ENCODE results near the gene PPP1R14D.

The PPP1R14D gene

DNA sequence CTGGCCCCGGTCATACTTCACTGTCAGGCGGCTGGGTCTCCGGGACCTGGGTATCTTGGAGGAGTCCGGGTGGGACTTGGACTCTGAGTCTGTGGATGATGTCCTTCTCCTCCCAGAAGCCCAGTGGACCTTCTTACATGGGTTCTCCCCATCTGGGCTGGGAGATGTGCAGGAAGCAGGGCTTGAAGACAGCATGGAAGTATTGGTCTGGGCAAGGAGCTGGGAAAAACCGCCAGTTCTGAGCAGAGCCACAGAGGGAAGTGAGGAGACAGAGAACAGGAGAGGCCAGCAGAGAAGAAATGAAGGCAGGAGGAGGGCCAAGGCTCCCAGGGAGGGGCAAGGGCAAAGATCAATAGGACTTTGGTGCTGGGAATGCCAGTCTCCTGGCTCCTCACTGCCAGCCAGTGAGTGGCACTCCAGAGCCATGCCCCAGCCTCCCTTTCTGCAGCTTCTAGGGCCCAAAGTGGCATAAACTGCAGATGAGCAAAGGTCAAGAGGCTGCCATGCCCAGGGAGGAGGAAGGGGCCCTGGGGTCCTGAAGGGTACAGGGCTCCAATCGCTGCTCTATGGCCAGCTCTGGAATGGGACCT, at the start of gene PPP1R14D:
Gene PPP1R14D, minus strand, starts transcription at position 262 of the 590 bp plus-strand sequence. Its CDS starts 67 bp downstream, at position 195.
- H3K9ac ChIP-seq (ENCODE audit: low read length), result peak within 1 kb of the TSS; percentile 1
- no peak within 1 kb of the TSS for H3K4me3 ChIP-seq (ENCODE audit: low read length)
- H3K9me3 ChIP-seq (ENCODE audit: control insufficient read depth, low read length), result no peaks in the 10 kb centered on the region

DNA sequence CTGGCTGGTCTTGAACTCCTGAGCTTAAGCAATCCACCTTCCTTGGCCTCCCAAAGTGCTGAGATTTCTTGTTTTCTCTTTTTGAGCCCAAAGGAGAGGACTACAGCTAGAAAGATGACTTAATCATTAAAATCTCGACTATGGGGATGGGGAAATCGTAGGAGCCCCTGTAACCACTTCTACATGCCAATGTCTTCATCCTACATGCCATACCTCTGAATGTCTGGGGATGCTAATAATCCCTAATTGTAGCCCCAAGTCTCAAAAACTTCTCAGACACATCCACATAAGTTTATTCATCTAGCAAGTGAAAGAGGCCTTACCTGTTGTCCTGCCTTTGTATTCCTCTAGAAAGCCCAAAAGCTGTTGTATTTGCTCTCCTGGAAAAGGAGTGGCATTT, 49.2 kb upstream of the PPP1R14D start:
- Histone ChIP-seq H3K36me3 (ENCODE audit: control insufficient read depth, insufficient read depth, low read length) (no peaks in the 10 kb centered on the region), H3K4me3 (ENCODE audit: low read length) (no peak overlapping the region), H3K9me3 (ENCODE audit: control insufficient read depth, low read length) (no peaks in the 10 kb centered on the region), H3K27me3 (ENCODE audit: control insufficient read depth, insufficient read depth, low read length) (no peaks in the 10 kb centered on the region), H3K9ac (ENCODE audit: low read length) (no peak overlapping the region), H3K4me1 (ENCODE audit: control insufficient read depth, insufficient read depth, low read length) (peaks cover 26% of the 10 kb centered on the region)

More for the DNA sequence above, at the start of gene PPP1R14D:
- H3K36me3 ChIP-seq (ENCODE audit: control insufficient read depth, insufficient read depth, low read length), result no peaks in the 10 kb centered on the region
- peaks cover 29% of the 10 kb centered on the region for H3K4me1 ChIP-seq (ENCODE audit: control insufficient read depth, insufficient read depth, low read length)
- no peaks in the 10 kb centered on the region for H3K27me3 ChIP-seq (ENCODE audit: control insufficient read depth, insufficient read depth, low read length)

- Histone ChIP-seq H3K27me3 (ENCODE audit: control insufficient read depth, insufficient read depth, low read length) (peaks cover 6% of the 10 kb centered on the region), H3K36me3 (ENCODE audit: control insufficient read depth, insufficient read depth, low read length) (no peaks in the 10 kb centered on the region), H3K9me3 (ENCODE audit: control insufficient read depth, low read length) (no peaks in the 10 kb centered on the region), H3K4me3 (ENCODE audit: low read length) (no peak overlapping the region), H3K4me1 (ENCODE audit: control insufficient read depth, insufficient read depth, low read length) (peaks cover 41% of the 10 kb centered on the region), H3K9ac (ENCODE audit: low read length) (no peak overlapping the region)
Observed at GRCh38 chr15:40875991-40876730, 47.7 kb upstream of the PPP1R14D start.

GRCh38 chr15:40873694-40874561, 45.4 kb upstream of the PPP1R14D start, which contains the start of gene RHOV:
Gene RHOV (minus strand): TSS chr15:40874234. CDS start chr15:40874139, 95 bp downstream.
- Histone ChIP-seq H3K9me3 (ENCODE audit: control insufficient read depth, low read length) (no peaks in the 10 kb centered on the region), H3K36me3 (ENCODE audit: control insufficient read depth, insufficient read depth, low read length) (no peaks in the 10 kb centered on the region), H3K9ac (ENCODE audit: low read length) (peak within 1 kb of the TSS; percentile 61), H3K4me1 (ENCODE audit: control insufficient read depth, insufficient read depth, low read length) (peaks cover 39% of the 10 kb centered on the region), H3K27me3 (ENCODE audit: control insufficient read depth, insufficient read depth, low read length) (peaks cover 6% of the 10 kb centered on the region), H3K4me3 (ENCODE audit: low read length) (peak within 1 kb of the TSS; percentile 46)

- Histone ChIP-seq H3K4me3 (ENCODE audit: low read length) (peak overlapping the region; percentile 46), H3K9ac (ENCODE audit: low read length) (peak overlapping the region; percentile 61), H3K27me3 (ENCODE audit: control insufficient read depth, insufficient read depth, low read length) (peaks cover 6% of the 10 kb centered on the region), H3K9me3 (ENCODE audit: control insufficient read depth, low read length) (no peaks in the 10 kb centered on the region), H3K36me3 (ENCODE audit: control insufficient read depth, insufficient read depth, low read length) (no peaks in the 10 kb centered on the region), H3K4me1 (ENCODE audit: control insufficient read depth, insufficient read depth, low read length) (peaks cover 32% of the 10 kb centered on the region)
Observed at GRCh38 chr15:40872791-40873693, 44.5 kb upstream of the PPP1R14D start.

- Histone ChIP-seq H3K4me3 (ENCODE audit: low read length) (no peak overlapping the region), H3K4me1 (ENCODE audit: control insufficient read depth, insufficient read depth, low read length) (peaks cover 32% of the 10 kb centered on the region), H3K36me3 (ENCODE audit: control insufficient read depth, insufficient read depth, low read length) (no peaks in the 10 kb centered on the region), H3K9me3 (ENCODE audit: control insufficient read depth, low read length) (no peaks in the 10 kb centered on the region), H3K27me3 (ENCODE audit: control insufficient read depth, insufficient read depth, low read length) (peaks cover 6% of the 10 kb centered on the region), H3K9ac (ENCODE audit: low read length) (peak overlapping the region; percentile 63)
Observed at GRCh38 chr15:40871749-40872617, 43.5 kb upstream of the PPP1R14D start.

DNA sequence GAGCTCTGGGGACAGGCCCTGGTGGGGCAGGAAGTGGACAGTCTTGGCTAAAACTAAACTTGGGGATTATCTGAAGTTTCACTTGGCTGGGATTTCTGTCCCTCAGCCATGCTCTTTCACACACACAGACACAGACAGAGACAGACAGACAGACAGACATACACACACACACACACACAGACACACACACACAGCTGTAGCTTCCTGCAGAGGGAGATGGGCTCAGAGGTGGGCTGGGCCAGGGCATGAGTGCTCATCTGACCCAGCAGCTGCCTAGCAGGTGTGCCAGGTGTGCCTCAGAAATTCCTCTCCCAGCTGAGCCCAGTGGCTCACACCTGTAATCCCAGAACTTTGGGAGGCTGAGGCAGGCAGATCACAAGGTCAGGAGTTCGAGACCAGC, 42.2 kb upstream of the PPP1R14D start:
- peak overlapping the region; percentile 35 for H3K9ac ChIP-seq (ENCODE audit: low read length)
- H3K27me3 ChIP-seq (ENCODE audit: control insufficient read depth, insufficient read depth, low read length), result peaks cover 6% of the 10 kb centered on the region
- no peaks in the 10 kb centered on the region for H3K9me3 ChIP-seq (ENCODE audit: control insufficient read depth, low read length)
- no peak overlapping the region for H3K4me3 ChIP-seq (ENCODE audit: low read length)
- H3K4me1 ChIP-seq (ENCODE audit: control insufficient read depth, insufficient read depth, low read length), result peaks cover 40% of the 10 kb centered on the region
- H3K36me3 ChIP-seq (ENCODE audit: control insufficient read depth, insufficient read depth, low read length), result no peaks in the 10 kb centered on the region

DNA sequence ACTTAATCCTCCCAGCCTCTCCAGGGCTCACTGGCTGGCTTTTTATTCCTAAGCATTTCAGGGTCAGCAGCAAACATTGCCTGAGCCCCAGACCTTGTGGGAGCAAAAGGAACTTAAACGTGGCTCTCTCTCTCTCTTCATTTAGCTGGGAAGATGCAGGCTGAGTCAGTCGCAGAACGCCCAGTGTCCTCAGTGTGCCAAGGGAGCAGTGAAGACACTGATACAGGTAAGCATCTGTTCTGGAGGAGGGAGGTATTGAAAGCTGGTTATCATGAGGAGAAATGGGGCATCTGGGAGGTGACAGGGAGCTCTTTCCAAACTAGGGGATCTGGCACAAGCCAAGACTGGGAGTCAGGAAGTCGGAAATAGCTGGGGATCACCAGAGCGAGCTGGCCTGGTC, 41.2 kb upstream of the PPP1R14D start:
- no peak overlapping the region for H3K9ac ChIP-seq (ENCODE audit: low read length)
- H3K4me3 ChIP-seq (ENCODE audit: low read length), result no peak overlapping the region
- H3K36me3 ChIP-seq (ENCODE audit: control insufficient read depth, insufficient read depth, low read length), result no peaks in the 10 kb centered on the region
- peaks cover 6% of the 10 kb centered on the region for H3K27me3 ChIP-seq (ENCODE audit: control insufficient read depth, insufficient read depth, low read length)
- H3K4me1 ChIP-seq (ENCODE audit: control insufficient read depth, insufficient read depth, low read length), result peaks cover 47% of the 10 kb centered on the region
- no peaks in the 10 kb centered on the region for H3K9me3 ChIP-seq (ENCODE audit: control insufficient read depth, low read length)

- peaks cover 54% of the 10 kb centered on the region for H3K4me1 ChIP-seq (ENCODE audit: control insufficient read depth, insufficient read depth, low read length)
- no peaks in the 10 kb centered on the region for H3K9me3 ChIP-seq (ENCODE audit: control insufficient read depth, low read length)
- H3K9ac ChIP-seq (ENCODE audit: low read length), result no peak overlapping the region
- no peaks in the 10 kb centered on the region for H3K36me3 ChIP-seq (ENCODE audit: control insufficient read depth, insufficient read depth, low read length)
- H3K4me3 ChIP-seq (ENCODE audit: low read length), result no peak overlapping the region
- H3K27me3 ChIP-seq (ENCODE audit: control insufficient read depth, insufficient read depth, low read length), result peaks cover 3% of the 10 kb centered on the region
Observed at GRCh38 chr15:40867199-40867598, 38.7 kb upstream of the PPP1R14D start.

- peak overlapping the region; percentile 61 for H3K9ac ChIP-seq (ENCODE audit: low read length)
- no peaks in the 10 kb centered on the region for H3K9me3 ChIP-seq (ENCODE audit: control insufficient read depth, low read length)
- no peaks in the 10 kb centered on the region for H3K36me3 ChIP-seq (ENCODE audit: control insufficient read depth, insufficient read depth, low read length)
- H3K27me3 ChIP-seq (ENCODE audit: control insufficient read depth, insufficient read depth, low read length), result no peaks in the 10 kb centered on the region
- H3K4me3 ChIP-seq (ENCODE audit: low read length), result no peak overlapping the region
- H3K4me1 ChIP-seq (ENCODE audit: control insufficient read depth, insufficient read depth, low read length), result peaks cover 58% of the 10 kb centered on the region
Observed at GRCh38 chr15:40863660-40864270, 35.3 kb upstream of the PPP1R14D start.
